SK-N-SH (cell line): ENCODE data around the gene LINGO4.

Experiments used
- CHD2 ChIP-seq: fragments of 150-350 bp; IDR thresholded peaks from 2 replicates; pipeline ENCODE4 v1.6.1; 2018; ENCODE audit warnings: low read length; ENCODE audit not compliant: partially characterized antibody
- EZH2phosphoT487 ChIP-seq: fragments of 200-600 bp; sonication (generic); IDR thresholded peaks from 2 replicates; pipeline ENCODE4 v1.6.1; 2017; ENCODE audit warnings: low read depth, mixed run types, mild to moderate bottlenecking, antibody characterized with exemption, moderate library complexity, borderline replicate concordance
- GATA2 ChIP-seq: sonication (generic); formaldehyde crosslinking; IDR thresholded peaks from 2 replicates; pipeline ENCODE4 v1.5.0; 2020; ENCODE audit warnings: mild to moderate bottlenecking, missing genetic modification reagents
- POLR2AphosphoS5 ChIP-seq: IDR thresholded peaks from 2 replicates; pipeline ENCODE4 v1.6.1; 2012; ENCODE audit warnings: low read depth, low read length
- RAD21 ChIP-seq: IDR thresholded peaks from 2 replicates; pipeline ENCODE4 v1.6.1; 2012; ENCODE audit warnings: mild to moderate bottlenecking, low read length
- RFX5 ChIP-seq: IDR thresholded peaks from 2 replicates; pipeline ENCODE4 v1.6.1; 2012; ENCODE audit warnings: mild to moderate bottlenecking, improper control_type of control experiment, low read length
- SMC3 ChIP-seq: IDR thresholded peaks from 2 replicates; pipeline ENCODE4 v1.6.1; 2012; ENCODE audit warnings: low read depth, low read length, improper control_type of control experiment
- TEAD4 ChIP-seq: IDR thresholded peaks from 2 replicates; pipeline ENCODE4 v1.4.0; 2012; ENCODE audit warnings: mild to moderate bottlenecking, borderline replicate concordance; ENCODE audit not compliant: insufficient read depth
- YY1 ChIP-seq: IDR thresholded peaks from 2 replicates; pipeline ENCODE4 v1.4.0; 2012; ENCODE audit warnings: low read depth, mild to moderate bottlenecking
- TF ChIP-seq, protein P1 (sequence below): fragments of 200-600 bp; sonication (generic); IDR thresholded peaks from 2 replicates; pipeline ENCODE4 v1.6.1; 2017; ENCODE audit warnings: antibody characterized with exemption, mild to moderate bottlenecking, moderate library complexity
- TF ChIP-seq, protein P2 (sequence below): IDR thresholded peaks from 2 replicates; pipeline ENCODE4 v1.6.1; 2012; ENCODE audit warnings: mild to moderate bottlenecking, low read depth, low read length, moderate library complexity

DNA sequence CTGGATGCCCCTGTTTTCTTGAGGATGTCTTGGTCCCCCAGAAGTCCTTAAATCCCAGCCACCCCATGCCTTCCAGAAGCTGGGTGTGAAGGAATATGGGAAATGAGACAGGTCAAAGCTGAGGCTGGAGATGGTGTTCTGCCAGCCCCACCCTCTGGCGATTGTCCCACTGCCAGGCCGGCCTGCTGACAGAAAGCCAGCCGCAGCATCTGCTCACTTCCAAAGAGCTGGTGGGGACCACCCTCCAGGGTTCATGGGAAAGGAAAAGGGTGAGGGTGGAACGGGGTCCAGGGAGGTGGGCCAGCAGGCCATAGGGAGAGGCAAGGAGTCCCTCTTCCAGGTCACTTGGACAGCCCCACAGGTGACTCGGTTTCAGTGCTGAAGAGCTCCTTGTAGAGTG is 1.9 kb upstream of the LINGO4 start:
- TF ChIP-seq, protein P1, sequence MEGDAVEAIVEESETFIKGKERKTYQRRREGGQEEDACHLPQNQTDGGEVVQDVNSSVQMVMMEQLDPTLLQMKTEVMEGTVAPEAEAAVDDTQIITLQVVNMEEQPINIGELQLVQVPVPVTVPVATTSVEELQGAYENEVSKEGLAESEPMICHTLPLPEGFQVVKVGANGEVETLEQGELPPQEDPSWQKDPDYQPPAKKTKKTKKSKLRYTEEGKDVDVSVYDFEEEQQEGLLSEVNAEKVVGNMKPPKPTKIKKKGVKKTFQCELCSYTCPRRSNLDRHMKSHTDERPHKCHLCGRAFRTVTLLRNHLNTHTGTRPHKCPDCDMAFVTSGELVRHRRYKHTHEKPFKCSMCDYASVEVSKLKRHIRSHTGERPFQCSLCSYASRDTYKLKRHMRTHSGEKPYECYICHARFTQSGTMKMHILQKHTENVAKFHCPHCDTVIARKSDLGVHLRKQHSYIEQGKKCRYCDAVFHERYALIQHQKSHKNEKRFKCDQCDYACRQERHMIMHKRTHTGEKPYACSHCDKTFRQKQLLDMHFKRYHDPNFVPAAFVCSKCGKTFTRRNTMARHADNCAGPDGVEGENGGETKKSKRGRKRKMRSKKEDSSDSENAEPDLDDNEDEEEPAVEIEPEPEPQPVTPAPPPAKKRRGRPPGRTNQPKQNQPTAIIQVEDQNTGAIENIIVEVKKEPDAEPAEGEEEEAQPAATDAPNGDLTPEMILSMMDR: no peak
- TF ChIP-seq RAD21: no peak
- no peak for TF ChIP-seq GATA2 (CRISPR knock-in tag)
- no peak for TF ChIP-seq EZH2phosphoT487
- TF ChIP-seq POLR2AphosphoS5: no peak
- TF ChIP-seq, protein P2, sequence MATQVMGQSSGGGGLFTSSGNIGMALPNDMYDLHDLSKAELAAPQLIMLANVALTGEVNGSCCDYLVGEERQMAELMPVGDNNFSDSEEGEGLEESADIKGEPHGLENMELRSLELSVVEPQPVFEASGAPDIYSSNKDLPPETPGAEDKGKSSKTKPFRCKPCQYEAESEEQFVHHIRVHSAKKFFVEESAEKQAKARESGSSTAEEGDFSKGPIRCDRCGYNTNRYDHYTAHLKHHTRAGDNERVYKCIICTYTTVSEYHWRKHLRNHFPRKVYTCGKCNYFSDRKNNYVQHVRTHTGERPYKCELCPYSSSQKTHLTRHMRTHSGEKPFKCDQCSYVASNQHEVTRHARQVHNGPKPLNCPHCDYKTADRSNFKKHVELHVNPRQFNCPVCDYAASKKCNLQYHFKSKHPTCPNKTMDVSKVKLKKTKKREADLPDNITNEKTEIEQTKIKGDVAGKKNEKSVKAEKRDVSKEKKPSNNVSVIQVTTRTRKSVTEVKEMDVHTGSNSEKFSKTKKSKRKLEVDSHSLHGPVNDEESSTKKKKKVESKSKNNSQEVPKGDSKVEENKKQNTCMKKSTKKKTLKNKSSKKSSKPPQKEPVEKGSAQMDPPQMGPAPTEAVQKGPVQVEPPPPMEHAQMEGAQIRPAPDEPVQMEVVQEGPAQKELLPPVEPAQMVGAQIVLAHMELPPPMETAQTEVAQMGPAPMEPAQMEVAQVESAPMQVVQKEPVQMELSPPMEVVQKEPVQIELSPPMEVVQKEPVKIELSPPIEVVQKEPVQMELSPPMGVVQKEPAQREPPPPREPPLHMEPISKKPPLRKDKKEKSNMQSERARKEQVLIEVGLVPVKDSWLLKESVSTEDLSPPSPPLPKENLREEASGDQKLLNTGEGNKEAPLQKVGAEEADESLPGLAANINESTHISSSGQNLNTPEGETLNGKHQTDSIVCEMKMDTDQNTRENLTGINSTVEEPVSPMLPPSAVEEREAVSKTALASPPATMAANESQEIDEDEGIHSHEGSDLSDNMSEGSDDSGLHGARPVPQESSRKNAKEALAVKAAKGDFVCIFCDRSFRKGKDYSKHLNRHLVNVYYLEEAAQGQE: no peak
- TF ChIP-seq RFX5: no peak
- no peak for TF ChIP-seq YY1
- no peak for TF ChIP-seq SMC3
- no peak for TF ChIP-seq CHD2
- no peak for TF ChIP-seq TEAD4
